Measurements from ENCODE around the gene CSMD2.

Gene CSMD2

GRCh38 chr1:33727310-33727709 lies 437.7 kb downstream of the CSMD2 start:
- no peak for DNase-seq

- no peak for DNase-seq
These were observed 438.7 kb downstream of the CSMD2 start for GRCh38 chr1:33726274-33726804.

- DNase-seq: no peak
These were observed 439.4 kb downstream of the CSMD2 start for GRCh38 chr1:33725556-33726160.

- no peak for DNase-seq
These were observed 440.0 kb downstream of the CSMD2 start for GRCh38 chr1:33725037-33725436.

- no peak for DNase-seq
These were observed 440.7 kb downstream of the CSMD2 start for GRCh38 chr1:33724348-33724747.

- DNase-seq: no peak
These were observed 441.8 kb downstream of the CSMD2 start for GRCh38 chr1:33723251-33723650.

- no peak for DNase-seq
These were observed 443.7 kb downstream of the CSMD2 start for GRCh38 chr1:33721301-33721815.

GRCh38 chr1:33719771-33720670 lies 445.0 kb downstream of the CSMD2 start:
- DNase-seq: no peak

GRCh38 chr1:33719326-33719725 lies 445.7 kb downstream of the CSMD2 start:
- no peak for DNase-seq

- DNase-seq: no peak
These were observed 446.8 kb downstream of the CSMD2 start for GRCh38 chr1:33718186-33718585.

- DNase-seq: no peak
These were observed 447.9 kb downstream of the CSMD2 start for GRCh38 chr1:33716976-33717688.

GRCh38 chr1:33715195-33715811 lies 449.7 kb downstream of the CSMD2 start:
- no peak for DNase-seq

- no peak for DNase-seq
These were observed 450.6 kb downstream of the CSMD2 start for GRCh38 chr1:33714421-33714820.

- no peak for DNase-seq
These were observed 451.8 kb downstream of the CSMD2 start for GRCh38 chr1:33713058-33713877.

GRCh38 chr1:33712186-33712585 lies 452.8 kb downstream of the CSMD2 start:
- no peak for DNase-seq

GRCh38 chr1:33711511-33711910 lies 453.5 kb downstream of the CSMD2 start:
- no peak for DNase-seq

GRCh38 chr1:33710967-33711366 lies 454.1 kb downstream of the CSMD2 start:
- DNase-seq: no peak

- no peak for DNase-seq
These were observed 455.0 kb downstream of the CSMD2 start for GRCh38 chr1:33709783-33710718.

GRCh38 chr1:33709174-33709782 lies 455.8 kb downstream of the CSMD2 start:
- DNase-seq: no peak

- DNase-seq: no peak
These were observed 458.3 kb downstream of the CSMD2 start for GRCh38 chr1:33706634-33707255.

All from activated naive CD4-positive, alpha-beta T cell treated with Interleukin-2 at 50 U/mL for 16 hours (primary cell).